Measurements from ENCODE around the gene GPC5. TPM values are rescaled to one million over a fixed set of nuclear protein-coding genes. Genes with fewer than 3 reads are reported as not detected.

GPC5 gene
- total RNA-seq, 1 experiment from 2014 or later = 0.26 TPM

- ChIA-PET POLR2A (no interaction called here), CTCF (no interaction called here)
- no peak for DNase-seq (ENCODE audit: low read depth, low spot score)
- no peaks in the 10 kb centered on the region for H3K36me3 ChIP-seq (ENCODE audit: control insufficient read depth, insufficient read depth, low read length)
- intact Hi-C loops (cut with micrococcal nuclease; ENCODE audit: unreplicated experiment) (no loop called here), in situ Hi-C loops (cut with HindIII; ENCODE audit: low pct_unique_long_range_greater_than_20kb, low sequenced_read_pairs) (no loop called here)
- H3K27me3 ChIP-seq (ENCODE audit: control insufficient read depth, insufficient read depth, low read length) = no peaks in the 10 kb centered on the region
- no peak overlapping the region for H3K27ac ChIP-seq (ENCODE audit: low read length)
- H3K4me3 ChIP-seq (ENCODE audit: low read depth in 2 of 2, low read length in 2 of 2) = no peak overlapping the region
- no peaks in the 10 kb centered on the region for H3K9me3 ChIP-seq (ENCODE audit: control insufficient read depth, insufficient read depth, low read depth, low read length)
- H3K4me1 ChIP-seq (ENCODE audit: control insufficient read depth, insufficient read depth, low read length) = no peaks in the 10 kb centered on the region
- TF ChIP-seq CTCF (IDR thresholded peaks at IDR 0.05) = no peak
- no peak for TF ChIP-seq SIN3A (IDR thresholded peaks at IDR 0.05; ENCODE audit: borderline replicate concordance, insufficient read depth, low read depth, low read length)
- no peak for TF ChIP-seq POLR2AphosphoS5 (IDR thresholded peaks at IDR 0.05; ENCODE audit: low read depth, low read length)
- TF ChIP-seq REST (IDR thresholded peaks at IDR 0.05; ENCODE audit: insufficient read depth in 1 of 2, low read depth in 2 of 2, low read length in 1 of 2) = no peak
- no peak for TF ChIP-seq TCF7L2 (IDR thresholded peaks at IDR 0.05; ENCODE audit: low read depth, low read length)
- BruUV-seq (replicated peaks) = no TSS peak
- no peak for ATAC-seq
Observed at GRCh38 chr13:92592757-92593156, 1194.3 kb downstream of the GPC5 start.

GRCh38 chr13:92602560-92602959 lies 1204.1 kb downstream of the GPC5 start:
- no peak overlapping the region for H3K4me3 ChIP-seq (ENCODE audit: low read depth in 2 of 2, low read length in 2 of 2)
- H3K4me1 ChIP-seq (ENCODE audit: control insufficient read depth, insufficient read depth, low read length) = no peaks in the 10 kb centered on the region
- H3K9me3 ChIP-seq (ENCODE audit: control insufficient read depth, insufficient read depth, low read depth, low read length) = no peaks in the 10 kb centered on the region
- no peak for DNase-seq (ENCODE audit: low read depth, low spot score)
- H3K27ac ChIP-seq (ENCODE audit: low read length) = no peak overlapping the region
- no peaks in the 10 kb centered on the region for H3K36me3 ChIP-seq (ENCODE audit: control insufficient read depth, insufficient read depth, low read length)
- no peak for ATAC-seq
- H3K27me3 ChIP-seq (ENCODE audit: control insufficient read depth, insufficient read depth, low read length) = no peaks in the 10 kb centered on the region
- ChIA-PET CTCF (no interaction called here), POLR2A (no interaction called here)
- no TSS peak for BruUV-seq (replicated peaks)
- in situ Hi-C loops (cut with HindIII; ENCODE audit: low pct_unique_long_range_greater_than_20kb, low sequenced_read_pairs) = no loop called here
- intact Hi-C loops (cut with micrococcal nuclease; ENCODE audit: unreplicated experiment) = no loop called here
- TF ChIP-seq TCF7L2 (IDR thresholded peaks at IDR 0.05; ENCODE audit: low read depth, low read length) (no peak), POLR2AphosphoS5 (IDR thresholded peaks at IDR 0.05; ENCODE audit: low read depth, low read length) (no peak), CTCF (IDR thresholded peaks at IDR 0.05) (no peak), REST (IDR thresholded peaks at IDR 0.05; ENCODE audit: insufficient read depth in 1 of 2, low read depth in 2 of 2, low read length in 1 of 2) (no peak)
